GM20000 (cell line): ENCODE results near the gene DOK4.

Experiments
- DNase-seq: peaks from one replicate; pipeline ENCODE4 v3.0.0; 2012; ENCODE audit warnings: low spot score
- TF ChIP-seq, protein P1 (sequence below): IDR thresholded peaks from 2 replicates; pipeline ENCODE4 v1.5.1; 2012; ENCODE audit warnings: mild to moderate bottlenecking, control low read depth; ENCODE audit errors: extremely low read depth, missing control alignments

The DOK4 gene

DNA sequence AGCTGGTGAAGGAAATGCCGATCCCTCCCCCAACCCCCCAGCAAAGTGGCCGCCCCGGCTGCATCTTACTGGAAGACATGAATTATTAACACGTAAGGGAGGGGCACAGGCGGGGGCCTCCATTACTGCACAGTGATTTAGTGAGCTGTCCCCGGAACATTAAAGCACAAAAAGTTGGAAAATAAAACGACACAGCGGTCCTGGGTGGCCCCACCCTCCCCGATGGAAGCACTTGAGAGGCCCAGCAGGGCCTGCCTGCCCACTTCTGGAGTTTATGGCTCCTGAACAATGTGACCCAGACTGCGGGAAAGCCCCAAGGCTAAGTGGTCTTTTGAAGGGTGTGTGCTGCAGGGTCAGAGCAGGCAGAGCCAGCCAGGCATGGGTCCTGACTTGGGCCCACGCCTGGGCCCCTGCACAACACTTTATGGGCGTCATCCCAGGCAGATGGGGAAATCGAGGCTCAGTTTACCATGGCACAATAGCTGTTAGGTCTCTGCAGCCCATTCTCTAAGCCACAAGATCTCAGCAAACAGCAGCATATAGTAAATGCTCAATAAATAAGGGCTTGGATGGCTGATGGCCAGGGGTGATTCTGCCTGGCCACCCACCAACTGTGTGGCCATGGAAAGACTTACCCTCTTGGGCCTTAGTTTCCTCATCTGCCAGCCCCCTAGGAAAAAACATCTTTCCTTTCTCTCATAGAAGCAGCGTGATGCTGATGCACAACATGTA is 27.2 kb upstream of the DOK4 start:
- DNase-seq = no peak
- TF ChIP-seq, protein P1, sequence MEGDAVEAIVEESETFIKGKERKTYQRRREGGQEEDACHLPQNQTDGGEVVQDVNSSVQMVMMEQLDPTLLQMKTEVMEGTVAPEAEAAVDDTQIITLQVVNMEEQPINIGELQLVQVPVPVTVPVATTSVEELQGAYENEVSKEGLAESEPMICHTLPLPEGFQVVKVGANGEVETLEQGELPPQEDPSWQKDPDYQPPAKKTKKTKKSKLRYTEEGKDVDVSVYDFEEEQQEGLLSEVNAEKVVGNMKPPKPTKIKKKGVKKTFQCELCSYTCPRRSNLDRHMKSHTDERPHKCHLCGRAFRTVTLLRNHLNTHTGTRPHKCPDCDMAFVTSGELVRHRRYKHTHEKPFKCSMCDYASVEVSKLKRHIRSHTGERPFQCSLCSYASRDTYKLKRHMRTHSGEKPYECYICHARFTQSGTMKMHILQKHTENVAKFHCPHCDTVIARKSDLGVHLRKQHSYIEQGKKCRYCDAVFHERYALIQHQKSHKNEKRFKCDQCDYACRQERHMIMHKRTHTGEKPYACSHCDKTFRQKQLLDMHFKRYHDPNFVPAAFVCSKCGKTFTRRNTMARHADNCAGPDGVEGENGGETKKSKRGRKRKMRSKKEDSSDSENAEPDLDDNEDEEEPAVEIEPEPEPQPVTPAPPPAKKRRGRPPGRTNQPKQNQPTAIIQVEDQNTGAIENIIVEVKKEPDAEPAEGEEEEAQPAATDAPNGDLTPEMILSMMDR = no peak

DNA sequence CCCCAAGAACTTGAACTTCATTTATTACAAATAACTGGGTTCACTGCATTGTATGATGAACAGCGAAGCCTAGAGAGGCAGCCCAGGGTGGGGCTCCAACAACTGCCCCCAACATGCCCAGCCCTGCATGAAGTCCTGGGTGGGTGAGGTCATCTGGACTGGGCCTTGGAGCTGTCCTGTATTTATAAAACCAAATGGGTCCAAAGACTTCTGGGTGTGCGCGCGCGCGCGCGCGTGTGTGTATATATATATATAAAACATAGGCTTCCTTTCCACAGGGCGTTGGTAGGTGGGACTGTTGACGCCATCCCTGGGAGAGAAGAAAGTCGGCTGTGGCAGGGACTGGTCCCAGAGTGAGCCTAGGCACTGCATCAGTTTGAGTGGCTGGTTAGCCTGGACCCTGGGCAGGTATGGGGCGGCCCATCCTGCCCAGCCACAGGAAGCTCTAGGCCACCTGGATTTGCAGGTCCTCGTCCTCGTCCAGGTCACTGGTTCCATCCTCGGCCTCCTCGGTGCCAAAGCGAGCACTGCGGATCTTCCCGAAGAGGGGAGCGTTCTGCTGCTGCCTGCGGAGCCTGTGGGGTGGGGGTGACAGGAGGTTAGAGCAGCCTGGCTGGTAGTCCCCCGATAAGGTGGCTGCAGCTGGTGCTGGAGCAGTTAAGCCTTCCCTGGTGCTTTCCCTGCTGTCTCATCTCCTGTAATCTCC is 26.2 kb upstream of the DOK4 start:
- TF ChIP-seq, protein P1 = no peak
- no peak for DNase-seq

DNA sequence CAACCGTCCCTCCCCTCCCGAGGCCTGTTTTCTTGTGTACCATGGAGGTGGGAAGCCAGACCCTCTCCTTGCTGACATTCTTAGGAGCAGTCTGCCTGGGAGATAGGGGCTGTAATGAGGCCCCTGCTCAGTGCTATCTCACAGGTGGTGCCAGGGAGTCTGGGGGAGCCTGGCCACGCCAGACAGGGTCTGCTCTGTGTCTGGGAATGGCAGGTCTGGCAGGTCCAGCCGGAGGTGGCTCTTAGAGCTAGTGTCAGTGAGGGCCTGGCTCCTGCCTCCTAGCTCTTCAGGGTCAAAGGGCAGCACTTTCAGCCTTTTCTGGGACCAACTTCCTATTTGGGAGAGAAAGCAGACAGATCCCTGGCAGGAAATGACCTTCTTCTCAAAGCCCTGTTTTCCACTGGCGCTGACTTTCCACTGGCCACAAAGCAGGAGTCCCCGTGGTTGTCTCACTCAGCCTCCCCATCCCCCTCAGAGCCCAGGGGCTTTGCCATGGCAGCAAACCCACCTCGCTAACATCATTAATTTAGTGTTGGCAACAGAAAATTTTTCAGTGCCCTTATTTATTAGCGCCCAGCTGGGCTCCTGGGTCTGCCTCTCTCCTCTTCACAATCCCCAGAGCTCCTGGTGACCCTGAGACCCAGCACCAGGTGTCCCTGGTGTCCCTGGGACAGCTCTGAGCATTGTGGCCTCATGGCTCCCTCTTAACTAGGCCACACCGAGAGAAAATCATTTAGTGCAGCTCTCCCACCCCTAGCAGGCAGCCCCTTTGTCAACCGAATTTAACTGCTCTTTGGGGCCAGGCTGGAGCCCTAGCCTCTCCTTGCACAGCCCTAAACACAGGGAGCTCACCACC is 24.0 kb upstream of the DOK4 start:
- TF ChIP-seq, protein P1 = no peak
- no peak for DNase-seq

DNA sequence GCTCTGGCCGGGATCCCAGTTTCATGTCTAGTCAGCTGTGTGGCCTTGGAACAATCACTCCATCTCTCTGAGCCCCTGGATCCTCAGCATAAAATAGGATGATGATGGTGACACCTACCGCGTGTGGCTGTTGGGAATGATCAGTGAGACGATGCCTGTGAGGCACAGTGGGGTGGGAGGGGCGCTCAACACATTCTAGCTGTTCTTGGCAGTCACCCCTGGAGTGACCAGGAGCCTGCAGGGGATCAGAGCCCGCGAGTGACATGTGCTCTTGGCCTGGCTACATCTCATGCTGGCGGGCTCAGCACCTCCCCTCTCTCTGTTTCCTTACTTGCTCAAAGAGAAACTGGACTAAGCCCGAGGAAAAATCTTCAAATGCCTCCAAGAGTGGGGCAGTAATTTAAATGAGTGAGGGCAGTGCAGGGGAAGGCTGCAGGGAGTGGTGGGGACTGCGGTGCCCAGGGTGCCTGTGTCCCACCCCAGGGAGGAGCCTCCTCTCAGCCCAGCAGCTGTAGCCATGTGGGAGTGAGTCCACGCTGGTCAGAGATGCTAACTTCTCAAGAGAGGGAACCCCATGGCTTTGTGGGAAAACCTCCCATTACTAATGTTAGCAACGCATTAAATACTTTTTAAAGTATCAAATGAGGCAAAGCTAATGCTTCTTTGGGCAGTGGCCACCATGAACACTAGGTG is 23.1 kb upstream of the DOK4 start:
- DNase-seq = no peak
- TF ChIP-seq, protein P1 = no peak

DNA sequence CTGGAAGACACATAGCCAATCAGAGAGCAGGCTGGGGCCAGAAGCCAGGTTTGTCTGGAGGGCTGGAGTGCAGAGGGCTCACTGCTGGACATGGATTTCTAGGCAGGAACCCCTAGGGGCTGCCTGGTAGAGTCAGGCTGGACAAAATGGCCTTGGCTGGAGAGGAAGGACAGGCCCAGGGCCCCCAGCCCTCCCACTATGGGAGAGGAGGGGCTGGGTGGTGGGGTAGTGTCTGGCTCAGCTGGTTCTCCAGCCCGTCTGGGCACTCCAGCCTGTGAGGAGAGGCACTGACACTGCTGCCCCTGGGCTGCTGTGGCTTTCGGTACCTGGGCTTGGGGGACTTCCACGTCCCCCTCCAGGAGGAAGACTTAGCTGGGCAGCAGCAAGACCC is 21.7 kb upstream of the DOK4 start:
- TF ChIP-seq, protein P1 = no peak
- no peak for DNase-seq

DNA sequence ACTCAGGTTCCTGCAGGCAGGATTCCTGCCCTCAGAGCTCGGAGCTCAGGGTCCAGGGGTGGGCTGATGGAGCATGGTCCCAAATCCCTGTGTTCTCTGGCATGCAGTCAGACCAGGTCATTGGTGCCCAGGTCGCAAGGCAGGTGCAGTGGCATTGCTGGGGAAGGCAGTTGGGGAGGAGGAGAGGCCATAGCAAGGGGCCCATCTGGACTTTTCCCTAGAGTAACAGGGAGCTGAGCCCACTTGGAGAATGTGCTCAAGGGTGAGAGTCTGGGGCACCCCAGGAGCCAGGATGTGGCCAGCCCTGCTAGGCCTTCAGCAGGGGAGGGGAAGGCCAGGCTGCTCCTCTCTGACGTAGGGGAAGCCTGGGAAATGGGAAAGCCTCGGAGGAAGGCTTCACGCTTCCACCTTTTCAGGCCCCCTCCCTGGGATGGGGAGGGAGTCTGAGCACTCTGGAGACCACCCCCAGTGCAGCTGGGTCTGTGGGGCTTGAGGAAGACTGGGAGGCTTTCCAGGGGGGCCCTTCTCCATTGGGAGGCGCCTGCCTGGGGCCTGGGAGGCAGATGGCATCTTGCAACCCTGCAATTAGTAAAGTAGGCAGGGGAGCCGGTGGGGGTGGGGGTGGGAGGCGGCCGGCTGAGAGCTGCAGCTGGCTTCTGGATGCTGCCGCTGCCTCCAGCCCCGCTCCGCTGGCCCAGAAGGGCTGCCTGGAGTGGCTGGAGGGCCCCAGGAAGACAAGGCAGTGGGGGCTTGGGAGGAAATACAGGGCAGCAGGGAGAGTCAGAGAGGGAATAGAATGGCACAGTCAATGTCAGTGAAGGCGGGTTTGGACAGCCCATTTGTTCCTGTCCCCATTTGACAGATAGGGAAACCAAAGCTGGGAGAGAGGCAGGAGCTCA is 21.1 kb upstream of the DOK4 start:
- DNase-seq = no peak
- TF ChIP-seq, protein P1 = no peak
